ENCODE measurements around the gene NSD1. TPM values are rescaled to one million over a fixed set of nuclear protein-coding genes. Genes with fewer than 3 reads are reported as not detected.
A peak's percentile ranks its signal among the peaks of the same experiment; 100 is the strongest.
"Not testable (repeated sequence)": the region's sequence is repeated elsewhere in the genome, so short reads cannot be mapped to it uniquely, and the experiment has no call there.

NSD1 gene
- total RNA-seq, 2 donors from 2014 or later: 62.6 to 80.5 TPM

- DNase-seq (ENCODE audit: low spot score in 2 of 2) (no peak), ATAC-seq (no peak)
- H3K36me3 Mint-ChIP-seq: peaks cover 0 to 33% of the 10 kb centered on the region in 2 donors
- H3K9me3 Mint-ChIP-seq: no peaks in the 10 kb centered on the region
- H3K27ac Mint-ChIP-seq: peak overlapping the region in 1 of 2 donors; percentile 82
Measured at GRCh38 chr5:177141496-177141895, 7.9 kb downstream of the NSD1 start.

- no peak for ATAC-seq
- no peak for DNase-seq (ENCODE audit: low spot score in 2 of 2)
- no peaks in the 10 kb centered on the region for H3K9me3 Mint-ChIP-seq
- H3K36me3 Mint-ChIP-seq: peaks cover 0 to 29% of the 10 kb centered on the region in 2 donors
- H3K27ac Mint-ChIP-seq: no peak overlapping the region
Measured at GRCh38 chr5:177142098-177142611, 8.6 kb downstream of the NSD1 start.

GRCh38 chr5:177142778-177143177, 9.2 kb downstream of the NSD1 start:
- Mint-ChIP-seq H3K27ac (no peak overlapping the region), H3K9me3 (no peaks in the 10 kb centered on the region), H3K36me3 (peaks cover 0 to 27% of the 10 kb centered on the region in 2 donors)
- DNase-seq (ENCODE audit: low spot score in 2 of 2): no peak
- ATAC-seq: no peak

GRCh38 chr5:177146891-177147638, 13.5 kb downstream of the NSD1 start:
- Mint-ChIP-seq H3K36me3 (peaks cover 0 to 13% of the 10 kb centered on the region in 2 donors), H3K9me3 (no peaks in the 10 kb centered on the region), H3K27ac (peak overlapping the region in 1 of 2 donors; percentile 48)
- ATAC-seq (no peak), DNase-seq (ENCODE audit: low spot score in 2 of 2) (no peak)

GRCh38 chr5:177150061-177150460, 16.5 kb downstream of the NSD1 start:
- not testable (repeated sequence) for H3K27ac Mint-ChIP-seq; H3K9me3 Mint-ChIP-seq; DNase-seq (ENCODE audit: low spot score in 2 of 2); H3K36me3 Mint-ChIP-seq; ATAC-seq

GRCh38 chr5:177154003-177154643, 20.6 kb downstream of the NSD1 start:
- no peak for ATAC-seq
- H3K27ac Mint-ChIP-seq: no peak overlapping the region
- H3K36me3 Mint-ChIP-seq: no peaks in the 10 kb centered on the region
- no peak for DNase-seq (ENCODE audit: low spot score in 2 of 2)
- no peaks in the 10 kb centered on the region for H3K9me3 Mint-ChIP-seq

GRCh38 chr5:177162379-177162778, 28.8 kb downstream of the NSD1 start:
- no peaks in the 10 kb centered on the region for H3K36me3 Mint-ChIP-seq
- no peak overlapping the region for H3K27ac Mint-ChIP-seq
- DNase-seq (ENCODE audit: low spot score in 2 of 2): no peak

GRCh38 chr5:177163500-177163899, 29.9 kb downstream of the NSD1 start:
- DNase-seq (ENCODE audit: low spot score in 2 of 2) (no peak), ATAC-seq (no peak)
- Mint-ChIP-seq H3K36me3 (no peaks in the 10 kb centered on the region), H3K9me3 (no peaks in the 10 kb centered on the region), H3K27ac (no peak overlapping the region)

More at GRCh38 chr5:177162379-177162778, 28.8 kb downstream of the NSD1 start:
- peak in 1 of 2 donors; percentile 29 for ATAC-seq
- H3K9me3 Mint-ChIP-seq: no peaks in the 10 kb centered on the region

GRCh38 chr5:177169271-177169670, 35.7 kb downstream of the NSD1 start:
- DNase-seq (ENCODE audit: low spot score in 2 of 2): no peak
- H3K27ac Mint-ChIP-seq: no peak overlapping the region
- H3K9me3 Mint-ChIP-seq: no peaks in the 10 kb centered on the region
- peaks cover 0 to 12% of the 10 kb centered on the region in 2 donors for H3K36me3 Mint-ChIP-seq
- no peak for ATAC-seq

GRCh38 chr5:177171961-177172360, 38.4 kb downstream of the NSD1 start:
- H3K36me3 Mint-ChIP-seq: peaks cover 0 to 12% of the 10 kb centered on the region in 2 donors
- DNase-seq (ENCODE audit: low spot score in 2 of 2) (no peak), ATAC-seq (no peak)
- H3K9me3 Mint-ChIP-seq: no peaks in the 10 kb centered on the region
- H3K27ac Mint-ChIP-seq: no peak overlapping the region

- ATAC-seq: no peak
- DNase-seq (ENCODE audit: low spot score in 2 of 2): no peak
- Mint-ChIP-seq H3K36me3 (peaks cover 0 to 7% of the 10 kb centered on the region in 2 donors), H3K27ac (no peak overlapping the region), H3K9me3 (no peaks in the 10 kb centered on the region)
Measured at GRCh38 chr5:177175336-177175735, 41.8 kb downstream of the NSD1 start.

- DNase-seq (ENCODE audit: low spot score in 2 of 2) (no peak), ATAC-seq (no peak)
- peaks cover 0 to 7% of the 10 kb centered on the region in 2 donors for H3K36me3 Mint-ChIP-seq
- H3K9me3 Mint-ChIP-seq: no peaks in the 10 kb centered on the region
- no peak overlapping the region for H3K27ac Mint-ChIP-seq
Measured at GRCh38 chr5:177176175-177176711, 42.7 kb downstream of the NSD1 start.

GRCh38 chr5:177177847-177178437, 44.4 kb downstream of the NSD1 start:
- H3K9me3 Mint-ChIP-seq; H3K36me3 Mint-ChIP-seq; ATAC-seq; H3K27ac Mint-ChIP-seq; DNase-seq (ENCODE audit: low spot score in 2 of 2): not testable (repeated sequence)

- DNase-seq (ENCODE audit: low spot score in 2 of 2) (no peak), ATAC-seq (no peak)
- no peaks in the 10 kb centered on the region for H3K36me3 Mint-ChIP-seq
- H3K9me3 Mint-ChIP-seq: no peaks in the 10 kb centered on the region
- no peak overlapping the region for H3K27ac Mint-ChIP-seq
Measured at GRCh38 chr5:177178733-177179304, 45.2 kb downstream of the NSD1 start.

- no peaks in the 10 kb centered on the region for H3K9me3 Mint-ChIP-seq
- H3K27ac Mint-ChIP-seq: peak overlapping the region in 1 of 2 donors; percentile 65
- no peak for DNase-seq (ENCODE audit: low spot score in 2 of 2)
- ATAC-seq: no peak
- H3K36me3 Mint-ChIP-seq: no peaks in the 10 kb centered on the region
Measured at GRCh38 chr5:177179431-177179830, 45.9 kb downstream of the NSD1 start.

GRCh38 chr5:177183142-177183541, 49.6 kb downstream of the NSD1 start:
- ATAC-seq: no peak
- Mint-ChIP-seq H3K9me3 (no peaks in the 10 kb centered on the region), H3K36me3 (no peaks in the 10 kb centered on the region), H3K27ac (no peak overlapping the region)
- no peak for DNase-seq (ENCODE audit: low spot score in 2 of 2)

All from activated naive CD4-positive, alpha-beta T cell treated with anti-CD3 and anti-CD28 coated beads, Interleukin-2, amount 50 U/mL, for 72 hours (primary cell).